Astrocyte (in vitro differentiated cells and primary cell): Measurements from ENCODE around the gene USP14. TPM values are rescaled to one million over a fixed set of nuclear protein-coding genes. Genes with fewer than 3 reads are reported as not detected.
"Not testable (repeated sequence)": the region's sequence is repeated elsewhere in the genome, so short reads cannot be mapped to it uniquely, and the experiment has no call there.

Source experiments
- DNase-seq: peaks from one replicate; pipeline ENCODE4 v3.0.0-alpha.2; 2010; ENCODE audit warnings: low read depth
- FAIRE-seq: peaks from 2 replicates; lab custom pipeline; 2011; peaks lifted over from hg19 to GRCh38; lab: Jason Lieb, UNC
- H2AFZ ChIP-seq: 2 replicates; pipeline ENCODE4 v1.6.0; 2012; ENCODE audit warnings: low read depth, low read length, inconsistent platforms
- H3K27ac ChIP-seq: 2 replicates; pipeline ENCODE4 v1.5.1; 2011; ENCODE audit warnings: low read depth, low read length, inconsistent platforms
- H3K27me3 ChIP-seq: 2 replicates; pipeline ENCODE4 v1.6.0; 2011; ENCODE audit warnings: low read length, inconsistent platforms; ENCODE audit not compliant: insufficient read depth
- H3K36me3 ChIP-seq: 2 replicates; pipeline ENCODE4 v1.5.1; 2011; ENCODE audit warnings: low read length, inconsistent platforms; ENCODE audit not compliant: insufficient read depth
- H3K4me1 ChIP-seq: 2 replicates; pipeline ENCODE4 v1.5.1; 2011; ENCODE audit warnings: low read length, inconsistent platforms; ENCODE audit not compliant: insufficient read depth
- H3K4me2 ChIP-seq: 2 replicates; pipeline ENCODE4 v1.6.0; 2012; ENCODE audit warnings: low read length, inconsistent platforms
- H3K4me3 ChIP-seq: 2 replicates; pipeline ENCODE4 v1.5.1; 2011; ENCODE audit warnings: low read depth, mild to moderate bottlenecking, low read length, inconsistent platforms; ENCODE audit not compliant: insufficient read depth
- H3K79me2 ChIP-seq: 2 replicates; pipeline ENCODE4 v1.6.0; 2012; ENCODE audit warnings: mild to moderate bottlenecking, low read length, inconsistent platforms; ENCODE audit not compliant: insufficient read depth
- H3K9ac ChIP-seq: 2 replicates; pipeline ENCODE4 v1.6.0; 2012; ENCODE audit warnings: mild to moderate bottlenecking, low read length, inconsistent platforms
- H3K9me3 ChIP-seq: 2 replicates; pipeline ENCODE4 v1.5.1; 2012; ENCODE audit warnings: low read depth, mild to moderate bottlenecking, low read length, inconsistent platforms; ENCODE audit not compliant: insufficient read depth
- H4K20me1 ChIP-seq: 2 replicates; pipeline ENCODE4 v1.6.0; 2012; ENCODE audit warnings: low read length, inconsistent platforms; ENCODE audit not compliant: insufficient read depth
- H3K27ac Mint-ChIP-seq: one replicate; pipeline ENCODE4 v1.8.0; 2021; ENCODE audit warnings: mild to moderate bottlenecking, mixed read lengths; ENCODE audit not compliant: unreplicated experiment
- H3K27me3 Mint-ChIP-seq: one replicate; pipeline ENCODE4 v1.8.0; 2021; ENCODE audit warnings: low read depth, mixed read lengths; ENCODE audit not compliant: unreplicated experiment
- H3K36me3 Mint-ChIP-seq: one replicate; pipeline ENCODE4 v1.8.0; 2021; ENCODE audit warnings: low read depth, mixed read lengths; ENCODE audit not compliant: unreplicated experiment
- H3K4me1 Mint-ChIP-seq: one replicate; pipeline ENCODE4 v1.8.0; 2021; ENCODE audit warnings: low read depth, mixed read lengths; ENCODE audit not compliant: unreplicated experiment
- H3K4me3 Mint-ChIP-seq: one replicate; pipeline ENCODE4 v1.8.0; 2021; ENCODE audit warnings: mild to moderate bottlenecking, moderate library complexity, mixed read lengths; ENCODE audit not compliant: unreplicated experiment
- H3K9me3 Mint-ChIP-seq: one replicate; pipeline ENCODE4 v1.8.0; 2021; ENCODE audit warnings: mild to moderate bottlenecking, mixed read lengths; ENCODE audit not compliant: unreplicated experiment
- EZH2 ChIP-seq: IDR thresholded peaks from 2 replicates; pipeline ENCODE4 v1.6.1; 2012; ENCODE audit warnings: mild to moderate bottlenecking, low read length, inconsistent platforms; ENCODE audit not compliant: insufficient read depth
- total RNA-seq: library from RNA; stranded (reverse); gene quantifications from 2 replicates; pipeline ENCODE4 v1.2.1, GENCODE V29; 2021
- TF ChIP-seq, protein P1 (sequence below): IDR thresholded peaks from 2 replicates; pipeline ENCODE4 v1.5.1; 2011; ENCODE audit warnings: low read depth, mild to moderate bottlenecking, inconsistent platforms, low read length, moderate library complexity; ENCODE audit not compliant: insufficient read depth

Gene USP14
- total RNA-seq, 1 donor from 2014 or later: 102 TPM

DNA sequence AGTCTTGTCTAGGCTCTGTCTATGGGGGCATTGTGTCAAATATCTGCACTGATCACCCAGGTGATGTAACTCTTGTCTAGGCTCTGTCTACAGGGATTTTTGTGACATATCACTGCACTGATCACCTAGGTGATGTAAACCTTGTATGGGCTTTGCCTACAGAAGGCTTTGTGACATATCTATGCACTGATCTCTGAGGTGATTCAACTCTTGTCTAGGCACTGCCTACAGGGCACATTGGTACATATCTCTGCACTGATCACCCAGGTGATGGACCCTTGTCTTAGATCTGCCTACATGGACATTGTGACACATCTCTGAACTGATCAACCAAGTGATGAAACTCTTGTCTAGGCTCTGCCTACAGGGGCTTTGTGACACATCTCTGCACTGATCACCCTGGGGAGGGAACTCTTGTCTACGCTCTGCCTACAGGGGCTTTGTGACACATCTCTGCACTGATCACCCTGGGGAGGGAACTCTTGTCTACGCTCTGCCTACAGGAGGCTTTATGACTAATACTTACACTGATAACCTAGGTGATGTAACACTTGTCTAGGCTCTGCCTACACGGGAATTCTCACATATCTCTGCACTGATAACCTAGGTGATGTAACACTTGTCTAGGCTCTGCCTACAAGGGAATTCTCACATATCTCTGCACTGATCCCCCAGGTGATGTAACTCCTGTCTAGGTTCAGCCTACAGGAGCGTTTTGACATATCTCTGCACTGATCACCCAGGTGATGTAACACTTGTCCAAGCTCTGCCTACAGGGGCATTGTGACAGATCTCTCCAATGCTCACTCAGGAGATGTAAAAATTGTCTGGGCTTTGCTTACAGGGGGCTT is 47.8 kb upstream of the USP14 start:
- H3K27ac ChIP-seq, H3K27ac Mint-ChIP-seq, H3K36me3 Mint-ChIP-seq, H3K4me2 ChIP-seq, FAIRE-seq, H3K4me1 ChIP-seq, H3K4me1 Mint-ChIP-seq, H3K4me3 ChIP-seq, H3K79me2 ChIP-seq, H3K9me3 ChIP-seq, H4K20me1 ChIP-seq, H3K9ac ChIP-seq, H2AFZ ChIP-seq, H3K27me3 ChIP-seq, DNase-seq, H3K36me3 ChIP-seq, H3K27me3 Mint-ChIP-seq: not testable (repeated sequence)
- Mint-ChIP-seq H3K9me3 (peaks cover 33% of the 10 kb centered on the region), H3K4me3 (peak overlapping the region; percentile 84)

DNA sequence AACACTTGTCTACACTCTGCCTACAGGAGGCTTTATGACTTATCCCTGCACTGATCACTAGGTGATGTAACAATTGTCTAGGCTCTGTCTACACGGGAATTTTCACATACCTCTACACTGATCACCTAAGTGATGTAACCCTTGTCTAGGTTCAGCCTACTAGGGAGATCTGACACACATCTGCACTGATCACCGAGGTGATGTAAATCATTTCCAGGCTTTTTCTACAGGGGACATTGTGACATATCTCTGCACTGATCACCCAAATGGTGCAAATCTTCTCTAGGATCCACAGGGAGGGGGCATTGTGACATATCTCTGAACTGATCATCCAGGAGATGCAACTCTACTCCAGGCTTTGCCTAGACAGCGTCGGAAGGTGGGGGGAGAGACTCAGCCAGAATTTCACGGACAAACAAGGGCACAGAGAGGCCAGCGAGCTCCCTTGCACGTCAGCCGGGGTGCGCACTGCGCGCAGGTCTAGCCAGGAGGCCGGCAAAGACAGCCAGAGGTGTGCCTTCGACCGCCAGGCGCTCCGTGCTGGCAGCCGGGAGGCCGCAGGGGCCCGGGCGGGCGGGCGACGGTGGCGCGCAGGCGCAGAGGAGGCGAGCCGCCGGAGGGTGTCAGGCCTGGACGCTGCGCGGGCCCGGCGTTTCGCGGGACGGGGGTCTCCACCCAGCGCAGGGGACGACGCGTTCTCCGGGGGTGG is 46.9 kb upstream of the USP14 start:
- TF ChIP-seq EZH2: no peak
- TF ChIP-seq, protein P1, sequence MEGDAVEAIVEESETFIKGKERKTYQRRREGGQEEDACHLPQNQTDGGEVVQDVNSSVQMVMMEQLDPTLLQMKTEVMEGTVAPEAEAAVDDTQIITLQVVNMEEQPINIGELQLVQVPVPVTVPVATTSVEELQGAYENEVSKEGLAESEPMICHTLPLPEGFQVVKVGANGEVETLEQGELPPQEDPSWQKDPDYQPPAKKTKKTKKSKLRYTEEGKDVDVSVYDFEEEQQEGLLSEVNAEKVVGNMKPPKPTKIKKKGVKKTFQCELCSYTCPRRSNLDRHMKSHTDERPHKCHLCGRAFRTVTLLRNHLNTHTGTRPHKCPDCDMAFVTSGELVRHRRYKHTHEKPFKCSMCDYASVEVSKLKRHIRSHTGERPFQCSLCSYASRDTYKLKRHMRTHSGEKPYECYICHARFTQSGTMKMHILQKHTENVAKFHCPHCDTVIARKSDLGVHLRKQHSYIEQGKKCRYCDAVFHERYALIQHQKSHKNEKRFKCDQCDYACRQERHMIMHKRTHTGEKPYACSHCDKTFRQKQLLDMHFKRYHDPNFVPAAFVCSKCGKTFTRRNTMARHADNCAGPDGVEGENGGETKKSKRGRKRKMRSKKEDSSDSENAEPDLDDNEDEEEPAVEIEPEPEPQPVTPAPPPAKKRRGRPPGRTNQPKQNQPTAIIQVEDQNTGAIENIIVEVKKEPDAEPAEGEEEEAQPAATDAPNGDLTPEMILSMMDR: no peak
- FAIRE-seq (no peak), DNase-seq (peak; percentile 11)
- Mint-ChIP-seq H3K27ac (peak overlapping the region; percentile 63), H3K4me1 (no peaks in the 10 kb centered on the region), H3K27me3 (no peaks in the 10 kb centered on the region), H3K36me3 (peaks cover 3% of the 10 kb centered on the region), H3K9me3 (peaks cover 33% of the 10 kb centered on the region), H3K4me3 (peak overlapping the region; percentile 84)
- Histone ChIP-seq H2AFZ (peak overlapping the region; percentile 98), H3K27me3 (no peaks in the 10 kb centered on the region), H3K9ac (peak overlapping the region; percentile 65), H3K4me3 (peak overlapping the region; percentile 50), H3K27ac (no peak overlapping the region), H3K79me2 (no peaks in the 10 kb centered on the region), H3K9me3 (no peaks in the 10 kb centered on the region), H3K4me1 (peaks cover 3% of the 10 kb centered on the region), H3K4me2 (peak overlapping the region; percentile 82), H4K20me1 (no peaks in the 10 kb centered on the region), H3K36me3 (no peaks in the 10 kb centered on the region)

DNA sequence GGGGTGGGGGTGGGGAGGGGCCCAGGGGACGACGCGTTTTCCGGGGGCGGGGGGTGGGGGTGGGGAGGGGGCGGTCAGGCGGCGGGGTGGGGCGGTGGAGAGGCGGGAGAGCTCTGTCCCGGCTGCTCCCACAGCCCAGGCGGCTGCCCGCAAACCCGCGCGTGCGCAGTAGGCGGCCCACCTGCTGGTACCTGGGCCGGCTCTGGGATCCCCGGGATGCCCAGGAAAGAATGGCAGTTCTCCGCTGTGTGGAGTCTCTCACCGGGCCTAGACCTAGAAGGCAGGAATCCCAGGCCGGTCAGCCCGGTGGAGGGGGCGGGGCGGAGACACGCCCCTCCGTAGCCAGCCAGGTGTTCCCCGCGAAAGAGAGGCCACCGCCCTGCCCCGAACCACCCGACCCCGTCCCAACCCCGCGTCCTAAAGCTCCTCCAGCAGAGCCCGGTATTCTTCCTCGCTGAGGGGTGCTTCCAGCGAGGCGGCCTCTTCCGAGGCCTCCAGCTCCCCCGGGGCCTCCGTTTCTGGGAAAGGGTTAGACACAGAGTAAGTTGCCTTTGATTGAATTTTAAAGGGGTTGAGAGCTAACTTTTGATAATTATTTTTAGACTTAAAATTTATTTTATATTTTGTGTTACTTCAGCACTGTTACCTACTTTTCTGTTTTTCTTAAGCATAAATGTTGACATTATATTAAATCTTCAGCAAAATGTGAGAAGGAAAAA is 46.2 kb upstream of the USP14 start:
- H3K36me3 Mint-ChIP-seq, H3K27me3 ChIP-seq, FAIRE-seq, H3K4me1 Mint-ChIP-seq, H3K9me3 ChIP-seq, H3K27me3 Mint-ChIP-seq, H2AFZ ChIP-seq, H3K27ac Mint-ChIP-seq, H3K27ac ChIP-seq, H3K36me3 ChIP-seq, H3K4me3 ChIP-seq, H3K4me2 ChIP-seq, DNase-seq, H3K9ac ChIP-seq, H3K79me2 ChIP-seq, H3K4me1 ChIP-seq, H4K20me1 ChIP-seq: not testable (repeated sequence)
- H3K9me3 Mint-ChIP-seq: peaks cover 27% of the 10 kb centered on the region
- peak overlapping the region; percentile 52 for H3K4me3 Mint-ChIP-seq

DNA sequence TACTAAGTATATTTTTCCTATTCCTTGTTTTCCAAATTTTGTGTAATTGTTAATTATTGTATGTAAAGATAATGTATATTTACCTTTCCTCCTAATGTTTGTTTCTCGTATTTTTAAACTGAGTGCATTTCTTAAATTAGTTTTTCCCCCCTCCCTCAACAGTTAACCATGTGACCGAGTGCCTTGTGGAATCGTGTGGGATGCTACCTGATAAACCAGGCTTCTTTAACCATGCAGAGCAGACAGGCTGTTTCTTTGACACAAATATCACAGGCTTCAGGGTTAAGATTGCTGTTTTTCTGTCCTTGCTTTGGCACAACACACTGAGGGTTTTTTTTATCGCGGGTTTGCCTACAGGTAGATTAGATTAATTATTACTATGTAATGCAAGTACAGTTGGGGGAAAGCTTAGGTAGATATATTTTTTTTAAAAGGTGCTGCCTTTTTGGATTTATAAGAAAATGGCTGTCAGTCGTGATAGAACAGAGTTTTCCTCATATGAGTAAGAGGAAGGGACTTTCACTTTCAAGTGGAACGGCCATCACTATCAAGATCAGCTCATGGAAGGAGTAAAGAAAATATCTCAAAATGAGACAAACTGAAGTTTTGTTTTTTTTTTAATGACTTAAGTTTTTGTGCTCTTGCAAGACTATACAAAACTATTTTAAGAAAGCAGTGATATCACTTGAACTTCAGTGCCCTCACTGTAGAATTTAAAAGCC is 37.7 kb upstream of the USP14 start:
- not testable (repeated sequence) for H3K4me3 Mint-ChIP-seq, H3K36me3 Mint-ChIP-seq, H3K27ac Mint-ChIP-seq, H3K36me3 ChIP-seq, H3K27me3 Mint-ChIP-seq, H3K9ac ChIP-seq, H3K27ac ChIP-seq, H3K9me3 ChIP-seq, H3K79me2 ChIP-seq, H3K4me1 Mint-ChIP-seq, H3K4me3 ChIP-seq, H3K4me1 ChIP-seq, H3K9me3 Mint-ChIP-seq, H3K27me3 ChIP-seq, H3K4me2 ChIP-seq, H4K20me1 ChIP-seq, H2AFZ ChIP-seq, DNase-seq
- FAIRE-seq: peak; percentile 69
